Esophagus muscularis mucosa (tissue), 4 donors: ENCODE data around the gene BNC2. TPM values are rescaled to one million over a fixed set of nuclear protein-coding genes. Genes with fewer than 3 reads are reported as not detected.

Source experiments
- DNase-seq: peaks from one replicate; pipeline ENCODE4 v3.0.0-alpha.2; 2017; ENCODE audit errors: extremely low spot score
- H3K27ac ChIP-seq, 4 donors: fragments of 200-600 bp; sonication (generic); replicated peaks in 1 of 4; 1 replicate in 3 of 4; 2 replicates in 1 of 4; pipeline ENCODE4 v1.5.1; 2016 to 2019; ENCODE audit warnings: mild to moderate bottlenecking in 1 of 4
- H3K27me3 ChIP-seq, 4 donors: fragments of 200-600 bp; sonication (generic); one replicate each; pipeline versions ENCODE4 v1.5.1 to v1.6.0; 2016 to 2019
- H3K36me3 ChIP-seq, 4 donors: fragments of 200-600 bp; sonication (generic); one replicate each; pipeline ENCODE4 v1.5.1; 2016 to 2019
- H3K4me1 ChIP-seq, 4 donors: fragments of 200-600 bp; sonication (generic); one replicate each; pipeline ENCODE4 v1.5.1; 2016 to 2019
- H3K4me3 ChIP-seq, 4 donors: fragments of 200-600 bp; sonication (generic); 1 replicate in 2 of 4; 2 replicates in 2 of 4; pipeline ENCODE4 v1.5.1; 2016 to 2019; ENCODE audit warnings: mild to moderate bottlenecking in 4 of 4, moderate library complexity in 1 of 4
- H3K9me3 ChIP-seq, 4 donors: fragments of 200-600 bp; sonication (generic); 1 replicate in 3 of 4; 2 replicates in 1 of 4; pipeline ENCODE4 v1.5.1; 2016 to 2019
- CTCF ChIP-seq, 3 experiments: fragments of 200-600 bp in 2 of 3; fragments of 450-650 bp in 1 of 3; sonication (generic) in 2 of 3; IDR thresholded peaks; one replicate each; pipeline ENCODE4 v1.5.1; 2017 to 2019; ENCODE audit warnings: antibody characterized with exemption in 3 of 3, mild to moderate bottlenecking in 2 of 3, moderate library complexity in 1 of 3
- EP300 ChIP-seq: sonication (generic); formaldehyde crosslinking; IDR thresholded peaks from one replicate; pipeline ENCODE4 v1.6.1; 2017; ENCODE audit warnings: antibody characterized with exemption
- POLR2A ChIP-seq: fragments of 450-650 bp; IDR thresholded peaks from one replicate; pipeline ENCODE4 v1.6.1; 2017; ENCODE audit warnings: antibody characterized with exemption, moderate library complexity, mild to moderate bottlenecking, low read depth
- POLR2AphosphoS5 ChIP-seq, 2 donors: sonication (generic); formaldehyde crosslinking; IDR thresholded peaks; one replicate each; pipeline ENCODE4 v1.6.1; 2017; ENCODE audit warnings: antibody characterized with exemption in 2 of 2
- WGBS: methylation state at CpG from one replicate; pipeline ENCODE4 v1.1.5; 2018; 5-methylcytosine and 5-hydroxymethylcytosine counted together
- intact Hi-C: fragments of 100-400 bp; cut with DNase I; formaldehyde crosslinking; loops from one replicate; pipeline ENCODE4 v1.15.1; 2023
- total RNA-seq, 4 donors: library from RNA; depleted of rRNA; stranded (reverse); fragments of >200 nt; gene quantifications; one replicate each; pipeline versions ENCODE4 v1.1.0 to v1.2.1, GENCODE V29; 2016

The BNC2 gene
- total RNA-seq, 4 donors from 2014 or later: 95.3 to 138 (median 123) TPM

GRCh38 chr9:16532681-16533450, 337.6 kb downstream of the BNC2 start:
- H3K9me3 ChIP-seq: no peaks in the 10 kb centered on the region
- intact Hi-C loops: no loop called here

GRCh38 chr9:16532272-16532671, 338.2 kb downstream of the BNC2 start:
- no peak for DNase-seq
- Histone ChIP-seq H3K27me3 (no peaks in the 10 kb centered on the region), H3K27ac (no peak overlapping the region), H3K4me1 (peaks cover 0 to 12% (median 11%) of the 10 kb centered on the region in 4 donors), H3K9me3 (no peaks in the 10 kb centered on the region), H3K36me3 (no peaks in the 10 kb centered on the region), H3K4me3 (no peak overlapping the region)
- TF ChIP-seq POLR2AphosphoS5 (IDR thresholded peaks at IDR 0.05) (no peak), POLR2A (no peak), CTCF (IDR thresholded peaks at IDR 0.05) (no peak), EP300 (no peak)
- intact Hi-C loops: no loop called here
- WGBS: 93% methylated on average over 3 of the region's 3 CpGs

More at GRCh38 chr9:16532681-16533450, 337.6 kb downstream of the BNC2 start:
- peaks cover 0 to 12% (median 11%) of the 10 kb centered on the region in 4 donors for H3K4me1 ChIP-seq
- TF ChIP-seq EP300: no peak
- no peak for TF ChIP-seq POLR2A
- no peak for TF ChIP-seq CTCF (IDR thresholded peaks at IDR 0.05)
- TF ChIP-seq POLR2AphosphoS5 (IDR thresholded peaks at IDR 0.05): no peak
- 80% methylated on average over 2 of the region's 2 CpGs for WGBS
- H3K27me3 ChIP-seq: no peaks in the 10 kb centered on the region
- DNase-seq: no peak
- no peaks in the 10 kb centered on the region for H3K36me3 ChIP-seq
- H3K4me3 ChIP-seq: no peak overlapping the region
- no peak overlapping the region for H3K27ac ChIP-seq

- H3K9me3 ChIP-seq: no peaks in the 10 kb centered on the region
- peaks cover 0 to 17% (median 13%) of the 10 kb centered on the region in 4 donors for H3K4me1 ChIP-seq
- intact Hi-C loops: no loop called here
- 45% methylated on average over 13 of the region's 13 CpGs for WGBS
- peak in 1 of 2 donors; percentile 41 for TF ChIP-seq POLR2AphosphoS5 (IDR thresholded peaks at IDR 0.05)
- no peak for TF ChIP-seq CTCF (IDR thresholded peaks at IDR 0.05)
- DNase-seq: no peak
- H3K27ac ChIP-seq: peak overlapping the region in 1 of 4 donors; percentile 2
- no peak overlapping the region for H3K4me3 ChIP-seq
- H3K36me3 ChIP-seq: no peaks in the 10 kb centered on the region
- H3K27me3 ChIP-seq: no peaks in the 10 kb centered on the region
Observed at GRCh38 chr9:16530669-16531642, 339.5 kb downstream of the BNC2 start.

GRCh38 chr9:16527573-16527972, 342.9 kb downstream of the BNC2 start:
- Histone ChIP-seq H3K9me3 (no peaks in the 10 kb centered on the region), H3K27ac (no peak overlapping the region), H3K36me3 (no peaks in the 10 kb centered on the region), H3K27me3 (no peaks in the 10 kb centered on the region), H3K4me3 (no peak overlapping the region), H3K4me1 (peaks cover 3 to 37% (median 26%) of the 10 kb centered on the region in 4 donors)
- no peak for TF ChIP-seq CTCF (IDR thresholded peaks at IDR 0.05)
- TF ChIP-seq POLR2A: no peak
- no peak for TF ChIP-seq EP300
- no peak for TF ChIP-seq POLR2AphosphoS5 (IDR thresholded peaks at IDR 0.05)
- intact Hi-C loops: no loop called here
- DNase-seq: no peak
- WGBS: 93% methylated on average over 9 of the region's 9 CpGs
